ENCODE results near the gene CHRNA7.

The CHRNA7 gene

GRCh38 chr15:32033186-32033890 is 3.0 kb downstream of the CHRNA7 start:
- H3K9ac ChIP-seq (ENCODE audit: low read length): no peak overlapping the region
- no peak overlapping the region for H3K23ac ChIP-seq (ENCODE audit: low read length)
- H2BK5ac ChIP-seq (ENCODE audit: low read depth, low read length, poor library complexity): no peak overlapping the region
- no peak overlapping the region for H3K4me2 ChIP-seq (ENCODE audit: low read length)
- H2BK12ac ChIP-seq (ENCODE audit: low read length): no peak overlapping the region
- no peaks in the 10 kb centered on the region for H3K79me2 ChIP-seq (ENCODE audit: control insufficient read depth, insufficient read depth, low read length, poor library complexity)
- no peak overlapping the region for H4K8ac ChIP-seq (ENCODE audit: low read depth, low read length)
- H3K4ac ChIP-seq (ENCODE audit: low read depth, low read length): no peak overlapping the region
- no peak overlapping the region for H4K12ac ChIP-seq (ENCODE audit: low read depth, low read length)
- DNase-seq: no peak
- H3K27ac ChIP-seq (ENCODE audit: low read depth, low read length): no peak overlapping the region
- peaks cover 17% of the 10 kb centered on the region for H3K27me3 ChIP-seq (ENCODE audit: insufficient read depth, low read length)
- H3K4me1 ChIP-seq (ENCODE audit: control insufficient read depth in 1 of 2, insufficient read depth in 2 of 2, low read length in 2 of 2): peaks cover 4 to 6% of the 10 kb centered on the region in 2 experiments
- H2BK120ac ChIP-seq (ENCODE audit: insufficient read depth, low read length, poor library complexity): no peak overlapping the region
- H2AFZ ChIP-seq (ENCODE audit: insufficient read depth, low read length, poor library complexity): no peak overlapping the region
- no CpG with 5 or more reads among the region's 5 CpGs for WGBS (ENCODE audit: extremely low coverage, insufficient coverage, insufficient read length)
- H3K36me3 ChIP-seq (ENCODE audit: control insufficient read depth in 1 of 2, insufficient read depth in 2 of 2, low read length in 2 of 2): no peaks in the 10 kb centered on the region
- H3K79me1 ChIP-seq (ENCODE audit: low read length): no peaks in the 10 kb centered on the region
- H3K14ac ChIP-seq (ENCODE audit: low read length): no peak overlapping the region
- no peak overlapping the region for H2AK5ac ChIP-seq (ENCODE audit: low read length)
- H3K4me3 ChIP-seq (ENCODE audit: low read depth, low read length): no peak overlapping the region
- H4K91ac ChIP-seq (ENCODE audit: low read depth, low read length): no peak overlapping the region
- no peaks in the 10 kb centered on the region for H3K9me3 ChIP-seq (ENCODE audit: insufficient read depth, low read depth, low read length)
- H3K18ac ChIP-seq (ENCODE audit: low read length): no peak overlapping the region

DNA sequence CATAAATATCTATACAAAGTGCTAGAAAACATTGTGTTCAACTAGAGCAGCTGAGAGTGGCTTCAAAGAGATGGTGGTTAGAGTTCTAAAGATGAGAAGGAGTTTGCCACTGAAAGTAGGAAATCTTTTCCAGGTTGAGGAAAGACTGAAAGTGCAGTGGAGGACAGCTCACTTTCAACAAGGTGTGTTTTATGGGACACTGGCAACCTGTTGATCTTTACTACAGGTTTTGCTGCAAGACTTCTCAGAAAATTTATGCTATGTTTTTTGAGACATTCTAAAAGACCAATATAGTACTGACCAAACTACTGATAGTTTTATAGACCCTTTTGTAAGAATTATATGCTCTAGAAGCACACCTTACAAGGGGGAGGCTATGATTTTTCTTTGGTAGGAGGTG is 3.8 kb downstream of the CHRNA7 start:
- no peaks in the 10 kb centered on the region for H3K36me3 ChIP-seq (ENCODE audit: control insufficient read depth in 1 of 2, insufficient read depth in 2 of 2, low read length in 2 of 2)
- no peak for DNase-seq
- no peak overlapping the region for H3K27ac ChIP-seq (ENCODE audit: low read depth, low read length)
- H2BK12ac ChIP-seq (ENCODE audit: low read length): no peak overlapping the region
- no peak overlapping the region for H3K4me2 ChIP-seq (ENCODE audit: low read length)
- no peak overlapping the region for H3K4ac ChIP-seq (ENCODE audit: low read depth, low read length)
- H3K23ac ChIP-seq (ENCODE audit: low read length): no peak overlapping the region
- H2BK5ac ChIP-seq (ENCODE audit: low read depth, low read length, poor library complexity): no peak overlapping the region
- no peak overlapping the region for H3K18ac ChIP-seq (ENCODE audit: low read length)
- H2AFZ ChIP-seq (ENCODE audit: insufficient read depth, low read length, poor library complexity): no peak overlapping the region
- H3K79me1 ChIP-seq (ENCODE audit: low read length): no peaks in the 10 kb centered on the region
- no peak overlapping the region for H2AK5ac ChIP-seq (ENCODE audit: low read length)
- H4K91ac ChIP-seq (ENCODE audit: low read depth, low read length): no peak overlapping the region
- peaks cover 9% of the 10 kb centered on the region for H3K27me3 ChIP-seq (ENCODE audit: insufficient read depth, low read length)
- no peak overlapping the region for H3K4me3 ChIP-seq (ENCODE audit: low read depth, low read length)
- no peak overlapping the region for H3K14ac ChIP-seq (ENCODE audit: low read length)
- H3K4me1 ChIP-seq (ENCODE audit: control insufficient read depth in 1 of 2, insufficient read depth in 2 of 2, low read length in 2 of 2): peaks cover 4 to 6% of the 10 kb centered on the region in 2 experiments
- H2BK120ac ChIP-seq (ENCODE audit: insufficient read depth, low read length, poor library complexity): no peak overlapping the region
- no peak overlapping the region for H3K9ac ChIP-seq (ENCODE audit: low read length)
- H4K12ac ChIP-seq (ENCODE audit: low read depth, low read length): no peak overlapping the region
- H3K79me2 ChIP-seq (ENCODE audit: control insufficient read depth, insufficient read depth, low read length, poor library complexity): no peaks in the 10 kb centered on the region
- H4K8ac ChIP-seq (ENCODE audit: low read depth, low read length): no peak overlapping the region
- H3K9me3 ChIP-seq (ENCODE audit: insufficient read depth, low read depth, low read length): no peaks in the 10 kb centered on the region

GRCh38 chr15:32035285-32035684 is 5.0 kb downstream of the CHRNA7 start:
- WGBS (ENCODE audit: extremely low coverage, insufficient coverage, insufficient read length): no CpG with 5 or more reads among the region's 2 CpGs

DNA sequence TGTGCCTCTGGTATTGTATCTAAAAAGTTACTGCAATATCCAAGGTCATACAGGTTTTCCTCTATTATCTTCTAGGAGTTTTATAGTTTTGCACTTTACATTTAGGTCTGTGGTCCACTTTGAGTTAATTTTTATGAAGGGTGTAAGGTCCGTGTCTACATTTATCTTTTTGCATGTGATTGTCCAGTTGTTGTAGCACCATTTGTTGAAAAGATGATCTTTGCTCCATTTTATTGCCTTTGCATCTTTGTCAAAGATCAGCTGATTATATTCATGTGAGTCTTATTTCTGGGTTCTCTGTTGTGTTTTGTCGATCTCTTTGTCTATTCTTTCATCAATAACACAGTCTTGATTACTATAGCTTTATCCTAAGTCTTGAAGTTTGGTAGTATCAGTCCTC is 6.7 kb downstream of the CHRNA7 start:
- Histone ChIP-seq H2BK5ac (ENCODE audit: low read depth, low read length, poor library complexity) (no peak overlapping the region), H3K18ac (ENCODE audit: low read length) (no peak overlapping the region), H2AK5ac (ENCODE audit: low read length) (no peak overlapping the region), H3K27me3 (ENCODE audit: insufficient read depth, low read length) (no peaks in the 10 kb centered on the region), H4K8ac (ENCODE audit: low read depth, low read length) (no peak overlapping the region), H3K4ac (ENCODE audit: low read depth, low read length) (no peak overlapping the region), H3K79me1 (ENCODE audit: low read length) (no peaks in the 10 kb centered on the region), H3K36me3 (ENCODE audit: control insufficient read depth in 1 of 2, insufficient read depth in 2 of 2, low read length in 2 of 2) (no peaks in the 10 kb centered on the region), H2BK120ac (ENCODE audit: insufficient read depth, low read length, poor library complexity) (no peak overlapping the region), H3K14ac (ENCODE audit: low read length) (no peak overlapping the region), H4K91ac (ENCODE audit: low read depth, low read length) (no peak overlapping the region), H3K23ac (ENCODE audit: low read length) (no peak overlapping the region), H2BK12ac (ENCODE audit: low read length) (no peak overlapping the region), H3K9ac (ENCODE audit: low read length) (no peak overlapping the region), H2AFZ (ENCODE audit: insufficient read depth, low read length, poor library complexity) (no peak overlapping the region), H3K27ac (ENCODE audit: low read depth, low read length) (no peak overlapping the region), H3K79me2 (ENCODE audit: control insufficient read depth, insufficient read depth, low read length, poor library complexity) (no peaks in the 10 kb centered on the region), H3K4me1 (ENCODE audit: control insufficient read depth in 1 of 2, insufficient read depth in 2 of 2, low read length in 2 of 2) (no peaks in the 10 kb centered on the region), H4K12ac (ENCODE audit: low read depth, low read length) (no peak overlapping the region), H3K4me3 (ENCODE audit: low read depth, low read length) (no peak overlapping the region), H3K4me2 (ENCODE audit: low read length) (no peak overlapping the region), H3K9me3 (ENCODE audit: insufficient read depth, low read depth, low read length) (no peaks in the 10 kb centered on the region)
- WGBS (ENCODE audit: extremely low coverage, insufficient coverage, insufficient read length): no CpG with 5 or more reads among the region's 2 CpGs
- DNase-seq: no peak

More at GRCh38 chr15:32035285-32035684, 5.0 kb downstream of the CHRNA7 start:
- H3K79me1 ChIP-seq (ENCODE audit: low read length): no peaks in the 10 kb centered on the region
- H3K9me3 ChIP-seq (ENCODE audit: insufficient read depth, low read depth, low read length): no peaks in the 10 kb centered on the region
- H2BK12ac ChIP-seq (ENCODE audit: low read length): no peak overlapping the region
- H3K27ac ChIP-seq (ENCODE audit: low read depth, low read length): no peak overlapping the region
- no peak overlapping the region for H2BK5ac ChIP-seq (ENCODE audit: low read depth, low read length, poor library complexity)
- no peak overlapping the region for H2AK5ac ChIP-seq (ENCODE audit: low read length)
- no peak overlapping the region for H4K12ac ChIP-seq (ENCODE audit: low read depth, low read length)
- H3K4me1 ChIP-seq (ENCODE audit: control insufficient read depth in 1 of 2, insufficient read depth in 2 of 2, low read length in 2 of 2): peaks cover 0 to 3% of the 10 kb centered on the region in 2 experiments
- no peak overlapping the region for H2BK120ac ChIP-seq (ENCODE audit: insufficient read depth, low read length, poor library complexity)
- no peak overlapping the region for H4K91ac ChIP-seq (ENCODE audit: low read depth, low read length)
- no peak overlapping the region for H4K8ac ChIP-seq (ENCODE audit: low read depth, low read length)
- H3K4ac ChIP-seq (ENCODE audit: low read depth, low read length): no peak overlapping the region
- no peaks in the 10 kb centered on the region for H3K36me3 ChIP-seq (ENCODE audit: control insufficient read depth in 1 of 2, insufficient read depth in 2 of 2, low read length in 2 of 2)
- no peak overlapping the region for H3K14ac ChIP-seq (ENCODE audit: low read length)
- no peak overlapping the region for H3K23ac ChIP-seq (ENCODE audit: low read length)
- no peaks in the 10 kb centered on the region for H3K79me2 ChIP-seq (ENCODE audit: control insufficient read depth, insufficient read depth, low read length, poor library complexity)
- H3K4me3 ChIP-seq (ENCODE audit: low read depth, low read length): no peak overlapping the region
- H3K9ac ChIP-seq (ENCODE audit: low read length): no peak overlapping the region
- no peak overlapping the region for H2AFZ ChIP-seq (ENCODE audit: insufficient read depth, low read length, poor library complexity)
- peaks cover 4% of the 10 kb centered on the region for H3K27me3 ChIP-seq (ENCODE audit: insufficient read depth, low read length)
- no peak for DNase-seq
- no peak overlapping the region for H3K18ac ChIP-seq (ENCODE audit: low read length)
- no peak overlapping the region for H3K4me2 ChIP-seq (ENCODE audit: low read length)

Measured in trophoblast cell (in vitro differentiated cells and primary cell).